ENCODE measurements around the gene FBXO4. TPM values are rescaled to one million over a fixed set of nuclear protein-coding genes. Genes with fewer than 3 reads are reported as not detected.

FBXO4 gene
- total and polyA plus RNA-seq, 2 experiments from 2014 or later, result 0.63 to 0.74 TPM

- no peak overlapping the region for H3K4me2 ChIP-seq
- Mint-ChIP-seq H3K36me3 (ENCODE audit: low read depth) (no peaks in the 10 kb centered on the region), H3K4me1 (no peaks in the 10 kb centered on the region), H3K9me3 (peaks cover 37% of the 10 kb centered on the region), H3K27ac (no peak overlapping the region), H3K27me3 (ENCODE audit: insufficient read depth, low read depth, poor library complexity) (no peaks in the 10 kb centered on the region), H3K4me3 (no peak overlapping the region)
- DNase-seq (ENCODE audit: low spot score), result no peak
- no peak overlapping the region for H3K27ac ChIP-seq (ENCODE audit: low read depth)
- no peaks in the 10 kb centered on the region for H3K79me2 ChIP-seq (replicated peaks; ENCODE audit: insufficient read depth)
- TF ChIP-seq POLR2AphosphoS5 (IDR thresholded peaks at IDR 0.05; ENCODE audit: low read depth), result no peak
- TF ChIP-seq NANOG (IDR thresholded peaks at IDR 0.05; ENCODE audit: borderline replicate concordance), result no peak
- TF ChIP-seq JUNB (IDR thresholded peaks at IDR 0.05; ENCODE audit: unreplicated experiment), result no peak
- no peak for TF ChIP-seq STAT1 (IDR thresholded peaks at IDR 0.05; ENCODE audit: unreplicated experiment)
- no peak for TF ChIP-seq ETS1 (IDR thresholded peaks at IDR 0.05)
- no peak for TF ChIP-seq ZNF114 (CRISPR knock-in tag; IDR thresholded peaks at IDR 0.05)
- no peak for TF ChIP-seq ZNF462 (CRISPR knock-in tag; IDR thresholded peaks at IDR 0.05)
- TF ChIP-seq CREB1 (CRISPR knock-in tag; IDR thresholded peaks at IDR 0.05; ENCODE audit: low read depth), result no peak
- no peak for TF ChIP-seq REST (IDR thresholded peaks at IDR 0.05; ENCODE audit: unreplicated experiment)
- no peak for TF ChIP-seq EZH2phosphoT487 (IDR thresholded peaks at IDR 0.05; ENCODE audit: unreplicated experiment)
- TF ChIP-seq CTCF (conservative IDR thresholded peaks at IDR 0.05; ENCODE audit: low read depth in 2 of 2), result no peak
- TF ChIP-seq EZH2 (IDR thresholded peaks at IDR 0.05; ENCODE audit: low read depth, unreplicated experiment), result no peak
- TF ChIP-seq ZNF331 (CRISPR knock-in tag; IDR thresholded peaks at IDR 0.05; ENCODE audit: low read depth), result no peak
- H3K4me1 ChIP-seq (ENCODE audit: insufficient read depth), result no peaks in the 10 kb centered on the region
- no peak overlapping the region for H2AFZ ChIP-seq
- H3K36me3 ChIP-seq (ENCODE audit: insufficient read depth), result no peaks in the 10 kb centered on the region
- H3K9me2 ChIP-seq (ENCODE audit: insufficient read depth), result peaks cover 15% of the 10 kb centered on the region; the same call in 1 of the 2 replicates
- no peak overlapping the region for H3K4me3 ChIP-seq
- no peaks in the 10 kb centered on the region for H3F3A ChIP-seq (replicated peaks; ENCODE audit: low read depth)
- ATAC-seq, result no peak
- no peaks in the 10 kb centered on the region for H4K20me1 ChIP-seq (replicated peaks; ENCODE audit: insufficient read depth)
- no peaks in the 10 kb centered on the region for H3K27me3 ChIP-seq (ENCODE audit: insufficient read depth)
Measured at GRCh38 chr5:41961736-41962135, 36.7 kb downstream of the FBXO4 start.

Data from GM23338 (cell line).